OCI-LY3 (cell line): ENCODE data around the gene SEPTIN11.

Experiments
- H2AFZ ChIP-seq: fragments of 200-600, 300-600 bp; shearing (Covaris generic); 2 replicates; pipeline ENCODE4 v1.6.0; 2014; ENCODE audit warnings: antibody characterized with exemption, low read depth, low read length
- H3K27ac ChIP-seq: fragments of 200-600, 300-600 bp; sonication (generic); 2 replicates; pipeline ENCODE4 v1.5.1; 2014; ENCODE audit warnings: mild to moderate bottlenecking, low read length, moderate library complexity, mixed read lengths
- H3K27me3 ChIP-seq: fragments of 200-600, 300-600 bp; sonication (generic); 2 replicates; pipeline ENCODE4 v1.6.1; 2014; ENCODE audit warnings: low read depth, low read length, mixed read lengths
- H3K36me3 ChIP-seq: fragments of 200-600, 300-600 bp; sonication (generic); replicated peaks from 2 replicates; pipeline ENCODE3; 2014; ENCODE audit warnings: low read depth, low read length, mixed read lengths
- H3K4me1 ChIP-seq: fragments of 300-600, 200-600 bp; sonication (generic); 2 replicates; pipeline ENCODE4 v1.6.1; 2014; ENCODE audit warnings: low read length, mixed read lengths
- H3K4me2 ChIP-seq: fragments of 200-600, 300-600 bp; sonication (generic); 2 replicates; pipeline ENCODE4 v1.6.1; 2014; ENCODE audit warnings: low read length, mixed read lengths
- H3K4me3 ChIP-seq: fragments of 300-600, 200-600 bp; sonication (generic); 2 replicates; pipeline ENCODE4 v1.5.1; 2014; ENCODE audit warnings: antibody characterized with exemption, mild to moderate bottlenecking, low read length, moderate library complexity
- H3K79me2 ChIP-seq: fragments of 300-600, 200-600 bp; shearing (Covaris generic); 2 replicates; pipeline ENCODE4 v1.6.1; 2014; ENCODE audit warnings: mild to moderate bottlenecking, low read length, mixed read lengths
- H3K9ac ChIP-seq: fragments of 300-600, 200-600 bp; shearing (Covaris generic); 2 replicates; pipeline ENCODE4 v1.6.0; 2014; ENCODE audit warnings: mild to moderate bottlenecking, low read length, moderate library complexity
- H3K9me3 ChIP-seq: fragments of 200-600, 300-600 bp; shearing (Covaris generic); 2 replicates; pipeline ENCODE4 v1.6.1; 2014; ENCODE audit warnings: low read length, mixed read lengths; ENCODE audit not compliant: insufficient read depth
- H4K20me1 ChIP-seq: fragments of 200-600, 300-600 bp; sonication (generic); 2 replicates; pipeline ENCODE4 v1.6.1; 2016; ENCODE audit warnings: low read length, mixed read lengths; ENCODE audit not compliant: insufficient read depth
- EZH2phosphoT487 ChIP-seq: fragments of 200-600 bp; shearing (Covaris generic); IDR thresholded peaks from 2 replicates; pipeline ENCODE4 v1.6.1; 2018; ENCODE audit warnings: antibody characterized with exemption, mixed run types, low read depth
- TF ChIP-seq, protein P1 (sequence below): fragments of 200-600, 300-600 bp; sonication (generic); IDR thresholded peaks from 2 replicates; pipeline ENCODE4 v1.5.1; 2014; ENCODE audit warnings: antibody characterized with exemption, low read length, low read depth

The SEPTIN11 gene

DNA sequence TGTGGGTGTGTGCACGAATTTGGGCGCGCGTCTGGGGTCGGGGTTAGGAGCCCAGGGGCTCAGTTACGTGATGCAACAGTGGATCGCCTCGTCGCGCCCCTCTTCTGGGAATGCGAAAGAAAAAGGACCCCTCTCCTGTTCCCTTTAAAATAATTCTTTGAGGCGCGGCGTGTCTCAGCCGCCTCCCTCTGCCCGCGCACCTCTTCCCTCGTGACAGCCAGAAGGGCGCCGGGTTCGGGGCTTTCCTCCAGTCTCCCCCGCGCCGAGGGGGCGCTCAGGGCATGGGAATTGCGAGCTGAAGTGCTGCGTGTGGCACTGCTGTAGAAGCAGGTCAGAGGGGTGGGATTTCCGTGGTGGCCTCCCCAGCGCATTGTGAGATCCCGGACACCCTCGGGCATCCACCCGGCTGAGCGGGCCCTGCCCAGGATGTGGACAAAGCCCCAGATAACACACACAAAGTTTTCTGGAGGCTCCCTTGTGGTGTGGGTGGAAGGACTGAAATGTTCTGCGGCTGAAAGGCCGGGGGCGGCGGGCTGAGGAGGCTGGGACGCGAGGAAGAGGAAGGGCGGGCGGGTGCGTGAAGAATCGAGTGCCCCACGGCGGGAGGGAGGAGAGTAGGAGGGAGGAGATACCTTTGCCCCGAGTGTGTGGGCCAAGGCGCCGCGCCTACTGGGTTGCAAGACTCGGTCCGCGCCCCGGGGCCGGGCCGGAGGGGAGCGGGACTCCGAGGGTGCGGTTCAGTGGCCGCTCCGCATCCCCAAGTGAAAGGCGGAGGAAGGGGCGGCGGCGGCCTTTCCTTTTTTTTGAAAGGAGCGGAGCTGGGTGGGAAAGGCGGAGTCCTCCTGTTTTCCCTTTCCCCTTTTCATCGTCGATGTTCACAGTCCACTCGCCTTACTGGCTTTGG lies 752 bp downstream of the SEPTIN11 start:
- Histone ChIP-seq H3K27me3 (no peaks in the 10 kb centered on the region), H4K20me1 (peaks cover 24% of the 10 kb centered on the region), H3K9me3 (no peaks in the 10 kb centered on the region), H3K4me2 (peak overlapping the region; percentile 70), H3K4me1 (peaks cover 8% of the 10 kb centered on the region), H3K79me2 (peaks cover 49% of the 10 kb centered on the region), H3K4me3 (peak overlapping the region; percentile 95), H2AFZ (peak overlapping the region; percentile 84), H3K27ac (peak overlapping the region; percentile 41), H3K36me3 (peaks cover 6% of the 10 kb centered on the region), H3K9ac (peak overlapping the region; percentile 92)
- TF ChIP-seq, protein P1, sequence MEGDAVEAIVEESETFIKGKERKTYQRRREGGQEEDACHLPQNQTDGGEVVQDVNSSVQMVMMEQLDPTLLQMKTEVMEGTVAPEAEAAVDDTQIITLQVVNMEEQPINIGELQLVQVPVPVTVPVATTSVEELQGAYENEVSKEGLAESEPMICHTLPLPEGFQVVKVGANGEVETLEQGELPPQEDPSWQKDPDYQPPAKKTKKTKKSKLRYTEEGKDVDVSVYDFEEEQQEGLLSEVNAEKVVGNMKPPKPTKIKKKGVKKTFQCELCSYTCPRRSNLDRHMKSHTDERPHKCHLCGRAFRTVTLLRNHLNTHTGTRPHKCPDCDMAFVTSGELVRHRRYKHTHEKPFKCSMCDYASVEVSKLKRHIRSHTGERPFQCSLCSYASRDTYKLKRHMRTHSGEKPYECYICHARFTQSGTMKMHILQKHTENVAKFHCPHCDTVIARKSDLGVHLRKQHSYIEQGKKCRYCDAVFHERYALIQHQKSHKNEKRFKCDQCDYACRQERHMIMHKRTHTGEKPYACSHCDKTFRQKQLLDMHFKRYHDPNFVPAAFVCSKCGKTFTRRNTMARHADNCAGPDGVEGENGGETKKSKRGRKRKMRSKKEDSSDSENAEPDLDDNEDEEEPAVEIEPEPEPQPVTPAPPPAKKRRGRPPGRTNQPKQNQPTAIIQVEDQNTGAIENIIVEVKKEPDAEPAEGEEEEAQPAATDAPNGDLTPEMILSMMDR: 0 out of 2 replicates have a peak, but pooled peaks have one; percentile 9
- TF ChIP-seq EZH2phosphoT487: no peak

GRCh38 chr4:76950956-76951671 lies 1.6 kb downstream of the SEPTIN11 start:
- H3K79me2 ChIP-seq: peaks cover 56% of the 10 kb centered on the region
- H3K4me1 ChIP-seq: peaks cover 8% of the 10 kb centered on the region
- peaks cover 27% of the 10 kb centered on the region for H4K20me1 ChIP-seq
- no peak overlapping the region for H3K27ac ChIP-seq
- peak overlapping the region; percentile 95 for H3K4me3 ChIP-seq
- no peaks in the 10 kb centered on the region for H3K27me3 ChIP-seq
- no peaks in the 10 kb centered on the region for H3K9me3 ChIP-seq
- TF ChIP-seq, protein P1: no peak
- TF ChIP-seq EZH2phosphoT487: no peak
- H2AFZ ChIP-seq: peak overlapping the region; percentile 84; the same call in 1 of the 2 replicates
- peak overlapping the region; percentile 70 for H3K4me2 ChIP-seq
- H3K36me3 ChIP-seq: peaks cover 6% of the 10 kb centered on the region
- H3K9ac ChIP-seq: peak overlapping the region; percentile 92

DNA sequence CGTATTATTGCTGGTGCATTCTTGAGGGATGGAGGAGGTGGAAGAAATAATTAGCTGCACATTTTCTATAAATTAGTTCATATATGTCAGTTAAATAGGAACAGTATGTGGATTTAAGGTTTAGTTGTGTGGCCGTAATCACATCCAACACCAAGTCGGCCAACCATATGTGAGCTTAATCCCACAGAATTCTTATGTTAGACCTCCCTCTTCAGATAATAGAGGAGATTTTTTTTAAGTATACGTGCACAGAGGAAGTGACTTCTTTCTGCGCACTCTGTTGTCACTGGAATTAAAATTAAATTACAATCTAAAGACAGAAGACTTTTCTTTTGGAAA lies 2.1 kb downstream of the SEPTIN11 start:
- H3K4me2 ChIP-seq: peak overlapping the region; percentile 70
- H4K20me1 ChIP-seq: peaks cover 27% of the 10 kb centered on the region
- H3K36me3 ChIP-seq: peaks cover 6% of the 10 kb centered on the region
- H3K27ac ChIP-seq: no peak overlapping the region
- H2AFZ ChIP-seq: no peak overlapping the region
- peaks cover 8% of the 10 kb centered on the region for H3K4me1 ChIP-seq
- no peaks in the 10 kb centered on the region for H3K9me3 ChIP-seq
- H3K4me3 ChIP-seq: peak overlapping the region; percentile 95
- H3K79me2 ChIP-seq: peaks cover 62% of the 10 kb centered on the region
- no peak for TF ChIP-seq EZH2phosphoT487
- TF ChIP-seq, protein P1: no peak
- H3K27me3 ChIP-seq: no peaks in the 10 kb centered on the region
- H3K9ac ChIP-seq: peak overlapping the region; percentile 92

- H3K4me3 ChIP-seq: no peak overlapping the region
- no peak for TF ChIP-seq EZH2phosphoT487
- TF ChIP-seq, protein P1: no peak
- peak overlapping the region; percentile 70 for H3K4me2 ChIP-seq
- peaks cover 29% of the 10 kb centered on the region for H4K20me1 ChIP-seq
- peaks cover 6% of the 10 kb centered on the region for H3K36me3 ChIP-seq
- H3K27me3 ChIP-seq: no peaks in the 10 kb centered on the region
- H3K9ac ChIP-seq: no peak overlapping the region
- H2AFZ ChIP-seq: no peak overlapping the region
- no peak overlapping the region for H3K27ac ChIP-seq
- no peaks in the 10 kb centered on the region for H3K9me3 ChIP-seq
- peaks cover 65% of the 10 kb centered on the region for H3K79me2 ChIP-seq
- H3K4me1 ChIP-seq: peaks cover 11% of the 10 kb centered on the region
Observed at GRCh38 chr4:76952071-76952470, 2.5 kb downstream of the SEPTIN11 start.
